HG03457 (cell line): ENCODE measurements around the gene RSPH6A.

Experiments
- ATAC-seq: cut with Tn5 transposase; IDR thresholded peaks from one replicate; pipeline ENCODE4 v1.9.1; 2021; ENCODE audit warnings: moderate number of reproducible peaks; ENCODE audit not compliant: unreplicated experiment

The RSPH6A gene

GRCh38 chr19:45781214-45782161 lies 33.6 kb downstream of the RSPH6A start:
- ATAC-seq: no peak

DNA sequence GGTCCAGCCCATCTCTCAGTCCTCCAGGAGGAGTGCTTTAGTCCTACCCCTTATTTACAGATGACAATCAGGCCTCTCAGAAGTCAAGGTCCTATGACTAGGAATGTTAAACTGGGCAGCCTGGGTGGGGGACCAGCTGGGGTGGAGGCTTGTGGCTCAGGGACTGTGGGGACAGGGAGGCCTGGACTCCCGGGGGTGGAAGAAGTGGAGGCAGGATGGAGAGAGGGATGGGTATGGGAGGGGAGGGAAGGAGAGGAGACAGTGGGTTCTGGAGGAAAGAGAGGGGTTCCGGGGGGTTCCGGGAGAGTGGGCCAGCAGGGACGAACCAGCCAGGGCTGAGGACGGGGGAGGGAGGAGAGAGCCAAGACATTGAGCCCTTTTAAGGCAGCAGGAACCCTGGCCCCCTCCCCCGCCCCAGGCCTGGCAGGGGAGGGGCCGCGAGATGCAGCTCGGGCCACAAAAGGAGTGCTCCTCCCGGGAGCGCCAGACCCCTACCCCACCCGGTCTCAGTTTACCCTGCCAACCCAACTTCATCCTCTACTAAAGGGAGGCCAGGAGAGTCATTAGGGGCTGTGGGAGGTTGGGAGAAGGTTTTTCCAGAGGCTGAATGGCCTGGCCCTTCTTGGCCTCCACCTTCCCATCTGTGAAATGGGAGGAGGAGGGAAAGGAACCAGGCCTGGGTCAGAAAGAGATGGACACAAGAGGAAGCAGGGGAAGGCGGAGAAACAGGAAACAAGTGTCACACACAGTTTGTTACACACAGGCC lies 34.5 kb downstream of the RSPH6A start:
- no peak for ATAC-seq

DNA sequence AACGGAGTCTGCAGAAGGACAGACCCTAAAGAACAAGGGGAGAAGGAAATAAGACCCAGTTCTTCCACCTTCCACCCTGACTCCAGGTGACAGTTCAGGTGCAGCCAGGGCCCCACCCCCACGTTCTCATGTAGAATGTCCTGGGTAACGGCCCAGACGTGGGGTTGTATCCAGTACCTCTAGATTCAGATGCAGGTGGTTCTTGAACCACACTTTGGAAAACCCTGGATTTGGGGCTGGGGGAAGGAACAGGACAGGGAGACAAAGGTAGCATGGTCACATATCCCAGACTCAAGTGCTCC lies 35.0 kb downstream of the RSPH6A start:
- ATAC-seq: no peak

GRCh38 chr19:45779231-45780145 lies 35.6 kb downstream of the RSPH6A start:
- no peak for ATAC-seq

- no peak for ATAC-seq
Measured at GRCh38 chr19:45778010-45778661, 37.0 kb downstream of the RSPH6A start.

- no peak for ATAC-seq
Measured at GRCh38 chr19:45777395-45777961, 37.6 kb downstream of the RSPH6A start.

DNA sequence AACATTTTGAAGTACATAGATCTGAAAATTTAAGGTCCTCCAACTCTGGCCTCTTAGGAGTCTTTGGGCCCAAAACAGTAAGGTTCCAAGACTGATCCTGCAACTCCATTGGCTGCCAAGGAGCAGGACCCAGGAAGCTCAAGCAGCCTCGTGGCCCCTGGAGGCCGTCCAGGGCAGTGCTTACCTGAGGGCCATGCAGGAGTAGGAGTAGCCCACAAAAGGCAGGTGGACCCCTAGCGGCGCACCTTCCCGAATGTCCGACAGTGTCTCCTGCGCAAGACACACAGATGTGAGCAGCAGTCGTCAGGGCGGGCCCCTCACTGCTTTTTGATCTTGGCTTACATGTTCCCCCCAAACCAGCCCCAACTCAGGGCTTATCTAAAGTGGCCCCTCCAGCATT lies 40.3 kb downstream of the RSPH6A start:
- no peak for ATAC-seq

DNA sequence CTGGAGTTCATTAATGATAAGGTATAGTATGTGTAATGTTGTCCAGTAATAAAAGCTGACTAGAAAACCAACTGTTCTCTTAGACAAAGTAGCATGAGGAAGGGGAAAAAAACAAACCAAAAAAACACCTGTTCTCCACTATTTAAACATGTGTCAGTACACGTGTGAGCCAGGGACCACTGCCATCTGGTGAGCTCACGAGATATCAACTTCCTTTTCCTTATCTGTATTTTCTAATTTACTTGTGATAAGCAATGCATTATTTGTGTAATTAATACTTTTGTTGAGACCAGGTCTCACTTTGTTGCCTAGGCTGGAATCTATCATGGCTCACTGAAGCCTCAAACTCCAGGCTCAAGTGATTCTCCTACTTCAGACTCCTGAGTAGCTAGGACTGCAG lies 41.7 kb downstream of the RSPH6A start:
- no peak for ATAC-seq

GRCh38 chr19:45772912-45773311 lies 42.2 kb downstream of the RSPH6A start:
- ATAC-seq: no peak

DNA sequence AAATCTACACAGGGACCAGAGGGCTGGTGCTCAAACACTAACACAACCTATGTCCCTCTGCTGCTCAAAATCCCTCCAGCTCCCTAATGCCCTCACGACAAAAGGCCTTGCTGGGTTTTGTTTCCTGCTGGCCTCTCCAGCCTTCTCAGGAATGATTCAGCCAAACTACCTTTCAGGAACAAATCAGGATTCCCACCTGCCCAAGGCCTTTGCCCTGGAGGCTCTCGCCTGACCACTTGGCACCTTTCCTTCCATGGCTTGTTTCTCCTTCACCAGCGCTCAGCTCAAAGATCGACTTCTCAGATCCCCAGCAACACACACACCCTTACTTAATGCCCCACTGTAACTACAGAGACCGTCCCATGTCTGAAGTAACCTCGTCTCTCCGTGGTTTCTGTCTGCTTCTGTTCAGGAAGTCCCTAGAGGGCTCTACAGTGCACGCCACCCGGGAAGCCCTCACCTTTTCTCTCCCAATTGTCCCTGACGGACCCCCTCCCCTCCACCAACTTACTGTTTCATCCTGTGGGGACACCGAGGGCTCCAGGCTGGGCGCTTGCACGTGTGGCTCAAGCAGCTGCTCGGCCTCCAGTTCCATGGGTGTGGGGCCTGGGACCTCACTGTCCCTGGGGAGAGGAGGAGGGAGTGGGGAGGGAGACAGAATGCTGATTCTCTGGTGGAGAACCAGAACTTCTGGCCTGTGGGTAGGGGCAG lies 42.8 kb downstream of the RSPH6A start:
- ATAC-seq: no peak

GRCh38 chr19:45771311-45771933 lies 43.7 kb downstream of the RSPH6A start:
- no peak for ATAC-seq

GRCh38 chr19:45770192-45771101 lies 44.7 kb downstream of the RSPH6A start:
- peak; percentile 31 for ATAC-seq

- no peak for ATAC-seq
Measured at GRCh38 chr19:45769821-45770191, 45.3 kb downstream of the RSPH6A start.

- ATAC-seq: peak; percentile 46
Measured at GRCh38 chr19:45768984-45769782, 45.9 kb downstream of the RSPH6A start, which contains the start of gene SIX5. SIX5 (minus strand) TSS chr19:45769252; CDS start chr19:45768844, 408 bp downstream.

DNA sequence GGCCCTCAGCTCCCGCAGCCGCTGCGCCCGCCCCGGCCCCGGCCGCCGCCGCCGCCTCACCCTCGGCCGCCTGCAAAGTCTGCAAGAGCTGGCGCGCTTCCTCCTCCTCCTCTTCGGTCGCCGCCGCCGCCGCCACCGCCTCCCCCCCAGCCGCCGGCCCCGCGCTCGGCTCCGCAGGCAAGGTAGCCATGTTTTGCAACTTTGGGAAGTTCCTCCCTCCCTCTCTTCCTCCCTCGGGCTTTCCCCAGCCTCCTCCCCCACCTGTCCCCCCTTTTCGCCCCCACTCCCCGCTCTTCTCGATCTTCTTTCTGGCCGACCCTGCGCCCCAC lies 46.5 kb downstream of the RSPH6A start:
- ATAC-seq: no peak

GRCh38 chr19:45767881-45768654 lies 47.0 kb downstream of the RSPH6A start:
- no peak for ATAC-seq

DNA sequence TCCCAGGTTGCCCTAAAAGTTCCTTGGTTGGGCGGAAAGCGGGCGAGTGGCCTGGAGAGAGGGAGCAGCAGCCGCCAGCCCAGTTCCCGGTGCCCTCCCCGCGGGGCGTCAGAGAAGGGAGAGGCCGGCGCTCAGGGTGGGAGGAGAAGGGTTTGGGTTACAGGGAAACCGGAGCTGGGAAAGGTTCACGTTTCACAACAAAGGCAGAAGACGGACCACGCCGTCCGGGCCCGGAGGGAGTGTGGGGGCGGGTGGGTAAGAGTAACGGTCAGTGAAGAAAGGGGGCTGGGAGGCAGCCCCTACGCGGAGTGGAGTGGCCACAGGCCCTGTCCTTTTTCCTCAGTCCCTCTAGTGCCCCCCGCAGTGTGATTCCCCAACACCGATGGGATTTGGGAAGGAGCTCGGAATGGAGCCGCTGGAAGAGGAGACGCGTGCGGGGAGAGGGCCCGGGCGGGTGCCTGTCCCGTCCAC lies 47.7 kb downstream of the RSPH6A start:
- no peak for ATAC-seq
